Measurements from ENCODE around the gene TRAF3IP1.
"Not testable (repeated sequence)": the region's sequence is repeated elsewhere in the genome, so short reads cannot be mapped to it uniquely, and the experiment has no call there.

TRAF3IP1 gene

GRCh38 chr2:238310721-238311120 lies 9.6 kb upstream of the TRAF3IP1 start:
- not testable (repeated sequence) for DNase-seq

- DNase-seq, result no peak
Measured at GRCh38 chr2:238313289-238313990, 6.9 kb upstream of the TRAF3IP1 start.

DNA sequence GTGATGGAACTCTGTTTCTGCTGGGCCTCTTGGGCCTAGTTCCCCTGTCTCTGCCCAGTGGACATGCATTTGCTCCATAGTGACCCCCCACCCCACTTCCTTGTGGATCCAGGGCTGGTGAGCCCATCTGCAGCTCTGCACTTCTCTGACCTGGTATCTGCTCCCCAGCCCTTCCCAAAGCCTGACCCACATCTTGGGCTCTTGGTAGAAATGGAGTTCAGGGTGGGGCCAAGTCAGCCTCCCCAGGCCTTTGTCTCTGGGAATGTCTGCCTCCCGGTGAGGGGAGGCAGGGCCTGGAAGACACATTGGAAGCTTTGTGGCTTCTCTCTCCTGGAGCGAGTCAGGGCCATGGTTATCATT lies 6.3 kb upstream of the TRAF3IP1 start:
- DNase-seq, result no peak

GRCh38 chr2:238314576-238314975 lies 5.7 kb upstream of the TRAF3IP1 start:
- DNase-seq, result no peak

- DNase-seq, result no peak
Measured at GRCh38 chr2:238315031-238315595, 5.2 kb upstream of the TRAF3IP1 start.

DNA sequence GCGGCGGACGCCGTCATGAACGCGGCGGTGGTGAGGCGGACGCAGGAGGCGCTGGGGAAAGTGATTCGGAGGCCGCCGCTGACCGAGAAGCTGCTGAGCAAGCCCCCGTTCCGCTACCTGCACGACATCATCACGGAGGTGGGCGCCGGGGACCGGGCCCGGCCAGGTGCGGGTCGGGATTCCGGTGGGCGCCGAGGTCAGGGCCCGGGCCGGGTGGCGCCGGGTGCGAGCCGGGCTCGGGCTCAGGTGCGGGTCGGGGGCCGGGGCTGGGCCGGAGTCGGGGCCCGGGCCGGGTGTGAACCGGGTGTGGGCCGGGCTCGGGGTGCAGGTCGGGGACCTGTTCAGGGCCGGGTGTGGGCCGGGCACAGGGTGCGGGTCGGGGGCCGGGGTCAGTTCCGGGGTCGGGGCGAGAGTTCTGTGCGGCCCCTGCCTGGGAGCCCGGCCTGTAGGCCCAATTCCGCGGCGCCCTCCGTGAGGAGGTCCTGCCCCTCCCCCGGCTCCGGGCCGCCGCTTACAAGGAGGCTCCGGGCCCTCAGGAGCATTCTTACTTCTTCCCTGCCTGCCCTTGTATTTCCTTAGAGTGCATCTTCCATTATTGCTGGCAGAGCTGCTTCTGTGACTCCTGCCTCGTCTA lies 447 bp downstream of the TRAF3IP1 start:
- DNase-seq, result no peak

GRCh38 chr2:238321467-238321866 lies 1.1 kb downstream of the TRAF3IP1 start:
- no peak for DNase-seq

DNA sequence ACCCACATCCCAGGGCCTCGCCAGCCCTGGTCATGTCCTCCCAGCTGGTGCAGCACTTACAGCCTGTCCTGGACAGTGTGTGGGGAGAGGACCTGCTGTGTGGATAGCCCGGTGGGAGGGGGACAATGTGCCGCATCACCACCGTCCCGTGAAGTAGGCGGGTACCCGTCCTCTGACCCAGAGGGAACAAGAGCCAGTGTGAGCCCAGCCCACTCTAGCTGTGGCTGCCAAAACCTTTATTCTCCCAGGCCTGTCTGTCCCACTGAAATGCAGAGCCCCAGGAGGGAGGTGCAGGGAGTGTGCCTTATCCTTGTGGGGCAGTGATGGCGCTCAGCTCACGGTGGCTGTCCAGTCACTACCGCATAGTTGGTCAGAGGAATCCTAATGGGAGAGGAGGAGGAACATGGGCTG lies 1.7 kb downstream of the TRAF3IP1 start:
- DNase-seq, result no peak

- DNase-seq, result not testable (repeated sequence)
Measured at GRCh38 chr2:238324248-238324647, 3.9 kb downstream of the TRAF3IP1 start.

- no peak for DNase-seq
Measured at GRCh38 chr2:238325694-238326093, 5.4 kb downstream of the TRAF3IP1 start.

GRCh38 chr2:238326801-238327365 lies 6.6 kb downstream of the TRAF3IP1 start:
- DNase-seq, result no peak

DNA sequence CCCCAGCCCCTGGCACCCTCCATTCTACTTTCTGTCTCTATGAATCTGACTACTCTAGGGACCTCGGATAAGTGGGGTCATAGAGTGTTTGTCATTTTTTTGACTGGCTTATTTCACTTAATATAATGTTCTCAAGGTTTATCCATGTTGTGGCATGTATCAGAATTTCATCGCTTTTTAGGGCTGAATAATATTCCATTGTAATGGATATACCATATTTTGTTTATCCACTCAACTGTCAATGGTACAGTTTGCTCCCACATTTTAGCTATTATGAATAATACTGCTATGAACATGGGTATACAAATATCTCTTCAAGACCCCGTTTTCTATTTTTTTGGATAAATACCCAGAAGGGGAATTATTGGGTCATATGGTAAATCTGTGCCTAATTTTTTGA lies 7.4 kb downstream of the TRAF3IP1 start:
- no peak for DNase-seq

GRCh38 chr2:238330391-238330790 lies 10.1 kb downstream of the TRAF3IP1 start:
- DNase-seq, result no peak

DNA sequence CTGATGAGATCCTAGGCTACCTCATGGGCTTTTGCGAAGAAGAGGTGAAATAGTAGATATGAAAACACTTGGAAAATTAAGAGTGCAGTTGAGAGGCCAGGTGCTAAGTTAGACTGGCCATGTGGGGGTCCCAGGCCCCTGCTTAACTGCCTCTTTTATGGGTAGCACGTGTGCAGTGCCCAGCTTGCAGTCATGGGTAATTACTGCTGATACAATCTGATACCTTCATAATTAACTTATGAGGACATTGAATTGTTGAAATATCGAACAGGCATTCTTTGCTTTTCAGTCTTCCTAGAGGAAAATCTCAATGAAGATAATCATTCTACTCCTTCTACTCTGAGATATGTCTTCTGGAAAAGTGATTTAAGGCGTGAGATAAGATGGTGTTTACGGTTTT lies 11.6 kb downstream of the TRAF3IP1 start:
- no peak for DNase-seq

- no peak for DNase-seq
Measured at GRCh38 chr2:238334885-238335284, 14.6 kb downstream of the TRAF3IP1 start.

GRCh38 chr2:238335591-238335990 lies 15.3 kb downstream of the TRAF3IP1 start:
- DNase-seq, result not testable (repeated sequence)

DNA sequence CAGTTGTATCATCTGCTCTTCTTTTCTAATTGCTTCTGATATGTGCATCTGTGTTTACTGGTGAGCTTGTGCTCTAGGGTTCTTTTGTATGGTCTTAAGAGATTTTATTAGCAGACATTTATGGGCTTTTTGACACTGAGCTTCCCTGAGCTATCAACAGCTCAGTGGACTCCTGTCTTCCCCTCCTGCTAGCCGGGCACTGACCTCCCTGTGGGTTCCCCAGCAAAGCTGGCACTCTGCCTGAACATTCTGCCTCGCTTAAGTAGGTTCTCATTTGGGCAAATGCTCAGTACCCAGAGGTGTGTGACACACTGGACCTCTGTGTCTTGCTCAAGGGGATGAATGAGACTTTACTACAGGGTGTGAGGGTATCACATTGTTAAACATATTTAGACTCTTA lies 15.8 kb downstream of the TRAF3IP1 start:
- DNase-seq, result no peak

DNA sequence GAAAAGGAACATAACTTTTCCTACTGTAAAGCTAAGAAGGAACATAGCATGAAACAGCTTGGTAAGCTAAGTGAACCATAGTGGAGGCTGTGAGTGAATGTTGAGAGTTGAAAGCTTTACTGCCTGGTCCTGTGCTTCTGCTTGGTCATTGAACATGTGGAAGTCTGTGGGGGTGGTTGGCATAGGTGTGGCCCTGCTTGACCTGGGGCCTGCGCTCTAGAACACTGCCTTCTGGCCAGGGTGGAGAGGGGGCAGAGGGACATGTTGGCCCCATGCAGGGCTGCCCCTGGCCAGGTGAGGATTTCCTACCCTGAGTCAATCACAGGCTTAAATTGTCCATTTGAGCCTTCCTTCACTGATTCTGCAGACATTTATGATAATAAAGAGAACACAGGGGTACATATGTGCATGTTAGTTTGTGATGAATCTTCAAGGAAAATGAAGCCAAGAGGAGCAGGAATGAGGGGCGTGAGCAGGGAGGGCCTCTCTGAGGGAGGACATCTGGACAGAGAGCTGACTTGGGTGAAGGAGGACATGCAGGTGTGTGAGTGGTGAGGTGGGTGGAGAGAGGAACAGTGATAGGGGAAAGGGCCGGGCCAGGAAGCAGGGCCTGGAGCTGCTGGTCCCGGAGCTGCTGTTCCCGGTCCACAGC lies 16.6 kb downstream of the TRAF3IP1 start:
- no peak for DNase-seq

- DNase-seq, result no peak
Measured at GRCh38 chr2:238337846-238338245, 17.5 kb downstream of the TRAF3IP1 start.

DNA sequence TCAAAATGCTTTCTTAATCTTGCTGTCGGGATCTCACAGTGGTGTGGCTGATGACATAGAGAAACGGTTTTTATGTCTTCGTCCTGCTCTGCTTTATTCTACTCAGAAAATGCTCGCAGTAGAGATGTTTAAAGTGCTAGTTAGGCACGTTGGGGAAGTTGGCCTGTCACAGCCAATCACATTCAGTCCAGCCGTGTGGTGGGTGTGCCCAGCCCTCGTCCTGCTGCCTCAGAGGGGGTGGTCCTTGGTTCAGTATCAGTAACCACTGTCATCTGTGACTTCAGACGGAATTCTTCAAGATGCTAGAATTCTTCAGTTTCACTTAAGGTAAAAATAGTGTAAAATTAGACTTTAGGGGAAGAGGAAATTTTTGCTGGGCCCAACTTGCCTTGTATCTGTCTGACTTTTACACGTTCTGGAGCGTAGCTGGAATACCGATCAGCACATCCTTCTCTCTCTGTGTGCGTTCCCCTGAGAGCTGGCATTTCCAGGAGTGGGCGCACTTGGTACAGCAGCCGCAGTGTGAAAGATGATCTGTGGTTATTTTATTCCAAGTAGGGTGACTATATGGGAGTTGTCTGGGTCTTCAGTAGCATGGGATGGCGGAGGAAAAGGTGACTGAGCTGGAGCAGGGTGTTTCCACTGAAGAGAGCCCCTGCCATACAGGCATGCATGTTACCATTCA lies 18.5 kb downstream of the TRAF3IP1 start:
- DNase-seq, result no peak

DNA sequence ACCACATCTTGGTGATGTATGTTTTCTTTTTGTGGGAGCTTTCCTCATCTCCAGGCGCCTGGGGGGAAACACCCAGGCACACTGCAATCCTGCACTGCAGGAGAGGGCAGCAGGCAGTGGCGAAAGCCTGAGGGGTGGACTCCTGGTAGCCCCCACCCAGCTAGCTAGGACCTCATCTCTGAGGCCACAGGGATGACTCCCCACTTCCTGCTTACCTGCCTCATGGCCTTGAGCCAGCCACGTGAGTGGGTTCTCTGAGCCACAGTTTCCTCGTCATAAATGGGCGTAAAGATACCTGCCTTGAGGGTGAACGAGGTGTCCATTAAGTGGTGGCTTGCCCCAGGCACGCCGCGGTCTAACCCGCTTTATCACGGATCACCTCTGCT lies 19.1 kb downstream of the TRAF3IP1 start:
- DNase-seq, result no peak

- DNase-seq, result no peak
Measured at GRCh38 chr2:238339814-238340213, 19.5 kb downstream of the TRAF3IP1 start.

- no peak for DNase-seq
Measured at GRCh38 chr2:238341536-238341935, 21.2 kb downstream of the TRAF3IP1 start.
